ENCODE data around the gene PRPH2. TPM values are rescaled to one million over a fixed set of nuclear protein-coding genes. Genes with fewer than 3 reads are reported as not detected.
"Not testable (repeated sequence)": the region's sequence is repeated elsewhere in the genome, so short reads cannot be mapped to it uniquely, and the experiment has no call there.

Gene PRPH2
- total RNA-seq, 1 donor from 2014 or later: 2.8 TPM

- DNase-seq: peak; percentile 12
Observed at GRCh38 chr6:42742116-42742894, 19.9 kb upstream of the PRPH2 start.

- no peak for DNase-seq
Observed at GRCh38 chr6:42740725-42741124, 18.3 kb upstream of the PRPH2 start.

- no peak for DNase-seq
Observed at GRCh38 chr6:42735976-42736375, 13.6 kb upstream of the PRPH2 start.

- DNase-seq: not testable (repeated sequence)
Observed at GRCh38 chr6:42733867-42734481, 11.6 kb upstream of the PRPH2 start.

GRCh38 chr6:42729731-42730130 is 7.3 kb upstream of the PRPH2 start:
- no peak for DNase-seq

GRCh38 chr6:42727627-42728026 is 5.2 kb upstream of the PRPH2 start:
- no peak for DNase-seq

- DNase-seq: no peak
Observed at GRCh38 chr6:42727087-42727611, 4.8 kb upstream of the PRPH2 start.

GRCh38 chr6:42726485-42727086 is 4.2 kb upstream of the PRPH2 start:
- DNase-seq: peak; percentile 81

GRCh38 chr6:42726026-42726425 is 3.6 kb upstream of the PRPH2 start:
- DNase-seq: no peak

GRCh38 chr6:42724825-42725224 is 2.4 kb upstream of the PRPH2 start:
- DNase-seq: no peak

GRCh38 chr6:42720739-42721138 is 1.7 kb downstream of the PRPH2 start:
- DNase-seq: no peak

GRCh38 chr6:42715871-42716270 is 6.5 kb downstream of the PRPH2 start:
- DNase-seq: no peak

- DNase-seq: no peak
Observed at GRCh38 chr6:42714098-42714761, 8.2 kb downstream of the PRPH2 start.

GRCh38 chr6:42711930-42712329 is 10.5 kb downstream of the PRPH2 start:
- no peak for DNase-seq

- DNase-seq: no peak
Observed at GRCh38 chr6:42710316-42710715, 12.1 kb downstream of the PRPH2 start.

GRCh38 chr6:42709871-42710270 is 12.5 kb downstream of the PRPH2 start:
- no peak for DNase-seq

- DNase-seq: no peak
Observed at GRCh38 chr6:42708096-42708495, 14.3 kb downstream of the PRPH2 start.

GRCh38 chr6:42707595-42707994 is 14.8 kb downstream of the PRPH2 start:
- no peak for DNase-seq

GRCh38 chr6:42704937-42705374 is 17.4 kb downstream of the PRPH2 start:
- no peak for DNase-seq

GRCh38 chr6:42704251-42704936 is 18.0 kb downstream of the PRPH2 start:
- DNase-seq: no peak

GRCh38 chr6:42702786-42703185 is 19.6 kb downstream of the PRPH2 start:
- DNase-seq: not testable (repeated sequence)

- no peak for DNase-seq
Observed at GRCh38 chr6:42702200-42702599, 20.2 kb downstream of the PRPH2 start.
